Pons (tissue), 1 donor: Measurements from ENCODE around the gene PRAME.
"Not testable (repeated sequence)": the region's sequence is repeated elsewhere in the genome, so short reads cannot be mapped to it uniquely, and the experiment has no call there.

Source experiments
- DNase-seq: peaks from one replicate; pipeline ENCODE4 v3.0.0-alpha.2; 2016; ENCODE audit warnings: low spot score

PRAME gene

DNA sequence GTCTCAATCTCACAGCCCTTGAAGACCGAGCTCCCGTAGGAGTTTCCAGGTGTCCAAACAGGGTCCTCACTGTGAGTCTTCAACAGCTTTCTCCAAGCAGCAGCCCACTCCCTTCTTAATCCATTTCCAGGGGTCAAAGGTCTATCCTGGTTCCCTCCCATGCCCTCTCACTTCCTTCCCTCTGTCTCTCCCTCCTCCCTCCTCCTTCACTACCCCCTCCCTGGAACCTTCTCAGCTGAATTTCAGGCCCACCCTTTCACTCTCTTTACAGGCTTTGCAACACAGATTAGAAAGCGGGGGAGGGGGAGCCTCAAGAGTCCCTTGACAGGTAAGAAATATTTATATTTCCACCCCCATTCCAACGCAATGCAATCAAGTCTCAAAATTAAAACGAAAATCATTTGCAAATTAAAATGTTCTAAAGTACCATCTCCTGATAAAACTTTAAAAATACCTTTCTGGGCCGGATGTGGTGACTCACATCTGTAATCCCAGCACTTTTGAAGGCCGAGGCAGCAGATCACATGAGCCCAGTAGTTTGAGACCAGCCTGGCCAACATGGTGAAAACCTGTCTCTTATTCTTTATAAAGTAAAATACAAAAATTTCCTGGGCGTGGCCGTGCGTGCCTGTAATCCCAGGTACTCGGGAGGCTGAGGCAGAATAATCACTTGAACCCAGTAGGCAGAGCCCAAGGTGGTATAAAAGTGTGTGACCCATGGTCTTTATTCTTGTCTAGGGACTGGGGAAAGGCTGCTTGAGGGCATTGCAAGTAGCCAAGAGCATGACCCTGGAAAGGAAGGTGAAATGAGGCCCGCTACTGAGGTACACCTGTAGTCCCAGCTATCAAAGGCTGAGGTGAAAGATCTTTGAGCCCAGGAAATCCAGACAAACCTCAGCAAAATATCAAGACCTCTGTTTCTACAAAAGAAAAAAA lies 38.1 kb downstream of the PRAME start:
- DNase-seq = no peak

DNA sequence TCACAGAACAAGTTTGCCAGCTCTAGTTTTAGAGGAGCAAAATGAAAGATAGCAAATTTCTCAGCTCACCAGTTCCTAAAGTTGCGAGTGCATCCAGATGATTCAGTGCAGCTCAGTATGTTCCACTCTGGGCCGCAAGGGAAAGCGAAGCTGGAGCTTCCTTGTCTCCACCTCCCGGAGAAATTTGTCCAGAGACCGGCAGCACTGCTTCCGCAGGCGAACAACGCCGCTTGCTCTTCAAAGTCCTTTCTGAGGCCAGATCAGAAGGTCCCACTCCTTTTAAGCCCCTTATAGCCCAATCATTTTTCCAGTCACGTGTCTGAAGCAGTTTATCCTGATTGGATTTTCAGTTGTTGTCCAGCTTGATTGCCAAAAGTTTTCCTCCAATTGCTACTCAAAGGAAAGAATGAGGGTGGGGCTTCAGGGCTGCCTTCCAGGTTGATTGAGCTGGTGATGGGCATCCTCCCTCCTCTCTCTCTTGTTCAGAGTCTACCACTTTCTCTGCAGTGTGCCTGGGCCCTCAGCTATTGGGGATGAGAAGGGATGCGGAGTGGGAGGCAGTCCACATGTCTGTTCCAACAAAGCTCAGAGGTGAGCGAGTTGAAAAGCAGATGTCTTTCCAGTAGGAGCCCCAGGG lies 38.9 kb downstream of the PRAME start, which contains the start of gene ZNF280A:
Gene ZNF280A (minus strand): TSS at position 251 of the 637 bp plus-strand sequence. CDS start 4,640 bp downstream, outside the sequence.
- DNase-seq = no peak

DNA sequence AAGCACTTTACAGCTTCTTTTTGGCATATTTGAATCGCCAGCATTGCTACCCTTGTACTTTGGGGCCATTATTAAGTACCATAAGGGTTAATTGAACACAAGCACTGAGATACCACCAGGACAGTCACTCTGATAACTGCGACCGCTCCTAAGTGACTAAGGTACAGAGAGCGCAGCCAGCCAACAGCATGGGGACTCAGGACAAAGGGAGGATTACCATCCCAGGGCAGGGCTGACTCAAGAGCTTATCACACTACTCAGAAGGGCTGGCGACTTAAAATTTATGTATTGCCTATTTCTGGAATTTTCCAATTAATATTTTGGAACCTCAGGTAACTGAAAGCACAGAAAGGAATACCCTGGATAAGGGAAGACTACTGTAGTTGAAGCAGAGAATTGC lies 39.5 kb downstream of the PRAME start:
- no peak for DNase-seq

DNA sequence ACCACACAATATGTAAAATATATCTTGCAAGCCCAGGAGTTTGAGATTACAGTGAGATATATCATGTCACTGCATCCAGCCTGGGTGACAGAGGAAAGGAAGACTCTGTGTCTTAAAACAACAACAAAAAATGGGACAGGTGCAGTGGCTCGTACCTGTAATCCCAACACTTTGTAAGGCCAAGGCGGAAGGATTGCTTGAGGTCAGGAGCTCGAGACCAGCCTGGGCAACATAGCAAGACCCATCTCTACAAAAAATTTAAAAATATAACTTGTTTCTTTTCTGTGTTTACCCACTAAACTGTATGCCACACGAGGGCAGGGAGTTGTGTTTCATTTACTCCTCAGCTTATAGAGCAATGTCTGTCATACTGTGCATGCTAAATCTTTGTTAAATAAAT lies 42.1 kb downstream of the PRAME start:
- DNase-seq = no peak

- DNase-seq = no peak
Measured at GRCh38 chr22:22515890-22516289, 43.2 kb downstream of the PRAME start.

- not testable (repeated sequence) for DNase-seq
Measured at GRCh38 chr22:22514431-22514830, 44.6 kb downstream of the PRAME start.

- DNase-seq = no peak
Measured at GRCh38 chr22:22513619-22514018, 45.4 kb downstream of the PRAME start.

DNA sequence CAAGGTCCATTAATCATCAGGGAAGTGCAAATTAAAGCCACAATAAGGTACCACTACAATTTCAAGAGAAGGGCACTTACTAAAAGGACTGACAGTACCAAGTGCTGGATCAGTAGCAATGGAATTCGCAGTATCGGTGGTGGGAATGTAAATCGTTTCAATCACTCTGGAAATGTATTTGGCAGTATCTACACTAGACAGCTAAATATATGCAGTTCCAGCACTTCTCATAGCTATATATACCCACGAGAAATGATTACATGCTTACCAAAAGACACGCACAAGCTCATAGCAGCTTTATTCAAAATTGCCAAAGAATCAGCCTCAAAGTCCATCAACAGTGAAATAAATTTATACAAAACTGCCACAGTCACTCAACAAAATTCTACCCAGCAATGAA lies 46.1 kb downstream of the PRAME start:
- DNase-seq = no peak

GRCh38 chr22:22510833-22511232 lies 48.2 kb downstream of the PRAME start:
- DNase-seq = not testable (repeated sequence)

- not testable (repeated sequence) for DNase-seq
Measured at GRCh38 chr22:22509912-22510311, 49.2 kb downstream of the PRAME start.

GRCh38 chr22:22508274-22509176 lies 50.5 kb downstream of the PRAME start, which contains the start of gene ZNF280B:
ZNF280B (minus strand) TSS chr22:22508742; CDS start chr22:22489398, 19,344 bp downstream.
- peak; percentile 58 for DNase-seq

GRCh38 chr22:22507743-22508273 lies 51.3 kb downstream of the PRAME start:
- DNase-seq = peak; percentile 4

- DNase-seq = no peak
Measured at GRCh38 chr22:22506736-22507135, 52.3 kb downstream of the PRAME start.

DNA sequence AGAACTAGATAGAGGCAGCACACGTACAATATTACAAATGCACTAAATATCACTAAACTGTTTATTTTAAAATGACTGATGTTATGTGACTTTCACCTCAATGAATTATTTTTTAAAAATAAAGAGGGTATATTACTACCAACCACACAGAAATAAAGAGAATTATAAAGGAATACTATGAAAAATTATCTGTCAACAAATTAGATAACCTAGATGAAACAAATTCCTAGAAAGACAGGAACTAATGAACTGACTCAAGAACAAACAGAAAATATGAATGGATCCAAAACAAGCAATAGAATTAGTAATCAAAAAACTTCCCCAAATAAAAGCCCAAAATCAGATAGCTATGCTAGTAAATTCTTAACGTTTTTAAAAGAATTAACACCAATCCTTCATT lies 60.8 kb downstream of the PRAME start:
- DNase-seq = no peak
